Stimulated activated CD8-positive, alpha-beta memory T cell treated with anti-CD3 and anti-CD28 coated beads, Interleukin-12 subunit alpha, Interleukin-12 subunit beta, amount 100 ng/mL, for 24 hours (primary cell): ENCODE results near the gene VDAC2.

Source experiments
- DNase-seq: peaks from one replicate; pipeline ENCODE4 v3.0.0-alpha.2; 2020; ENCODE audit errors: extremely low read depth

Gene VDAC2

DNA sequence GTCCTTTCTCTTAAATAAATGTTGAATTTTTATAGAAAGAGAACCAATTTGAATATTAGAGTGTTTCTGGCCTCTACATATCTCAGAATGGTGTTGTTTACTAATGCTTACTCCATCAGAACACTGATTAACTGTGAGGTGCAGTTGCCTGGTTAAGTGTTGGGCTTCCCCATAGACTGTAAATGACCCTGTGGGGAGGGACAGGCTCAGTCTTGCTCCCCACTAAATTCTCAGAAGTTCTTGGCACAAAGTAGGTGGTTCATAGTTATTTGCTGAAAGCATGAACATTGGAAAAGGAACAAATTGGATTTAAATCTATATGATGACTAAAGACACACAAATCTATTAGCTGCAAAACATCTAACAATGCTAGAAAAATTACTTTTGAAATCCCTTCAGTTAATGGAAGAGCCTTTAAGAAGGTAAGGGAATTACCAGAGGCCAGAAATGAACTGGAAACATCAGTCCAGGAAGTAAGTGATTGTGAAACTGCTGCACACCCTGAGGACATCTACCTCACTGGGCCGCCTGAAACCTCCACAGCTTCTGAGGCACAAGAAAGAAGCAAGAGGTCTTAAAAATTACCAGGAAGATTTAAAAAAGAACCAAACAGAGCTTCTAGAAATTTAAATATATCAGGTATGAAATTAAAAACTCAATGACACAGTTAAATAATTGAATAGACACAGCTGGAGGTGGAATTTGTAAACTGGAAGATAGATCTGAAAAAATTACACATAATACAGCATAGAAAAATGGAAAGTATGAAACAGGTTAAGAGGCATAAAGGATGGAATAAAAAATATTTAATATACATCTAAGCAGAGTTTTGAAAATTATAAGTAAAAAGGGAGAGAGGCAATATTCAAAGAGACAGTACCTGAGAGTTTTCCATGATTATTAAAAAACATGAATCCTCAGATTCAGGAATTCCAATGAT lies 43.0 kb downstream of the VDAC2 start:
- no peak for DNase-seq

GRCh38 chr10:75254739-75255138 lies 44.1 kb downstream of the VDAC2 start:
- DNase-seq: no peak

GRCh38 chr10:75260990-75261389 lies 50.4 kb downstream of the VDAC2 start:
- no peak for DNase-seq

DNA sequence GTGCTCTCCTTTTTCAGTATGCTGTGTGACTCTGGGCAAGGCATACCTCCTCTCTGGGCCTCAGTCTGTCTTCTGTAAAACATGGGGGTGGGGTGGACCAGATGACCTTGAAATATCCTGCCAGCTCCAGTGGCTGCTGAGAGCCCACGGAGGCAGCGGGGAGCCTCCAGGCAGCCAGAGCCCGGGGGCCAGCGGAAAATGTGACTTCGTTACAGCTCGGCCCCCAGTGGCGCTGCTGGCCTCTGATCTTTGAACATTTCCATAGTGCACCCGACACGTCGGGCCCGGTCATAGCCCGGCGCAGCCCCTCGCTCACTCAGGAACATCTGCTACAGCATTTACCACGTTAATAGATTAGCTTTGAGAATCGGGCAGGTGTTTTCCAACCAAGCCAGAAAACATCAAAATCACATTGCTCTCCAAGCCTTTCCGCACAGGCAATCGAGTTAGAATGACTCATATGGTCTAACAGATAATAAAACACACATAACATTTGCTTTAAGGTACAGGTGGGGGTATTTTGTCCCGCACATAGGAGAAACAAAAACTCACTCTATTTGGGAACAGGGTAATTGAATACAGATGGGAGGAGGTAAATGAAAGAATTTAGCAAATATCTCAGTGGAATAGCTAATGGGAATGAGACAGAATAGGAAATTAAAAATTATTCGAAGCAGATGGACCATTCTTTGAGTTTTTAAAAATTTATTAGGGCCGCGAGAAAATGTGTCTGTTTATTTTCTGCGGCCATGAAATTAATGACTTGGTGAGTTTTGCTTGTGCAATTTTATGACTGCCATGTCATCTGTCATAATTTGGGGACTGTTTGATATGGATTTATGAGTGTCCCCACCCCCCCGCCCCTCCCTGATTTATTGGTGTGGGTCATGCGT lies 51.5 kb downstream of the VDAC2 start:
- no peak for DNase-seq

GRCh38 chr10:75263806-75264205 lies 53.2 kb downstream of the VDAC2 start:
- DNase-seq: no peak

DNA sequence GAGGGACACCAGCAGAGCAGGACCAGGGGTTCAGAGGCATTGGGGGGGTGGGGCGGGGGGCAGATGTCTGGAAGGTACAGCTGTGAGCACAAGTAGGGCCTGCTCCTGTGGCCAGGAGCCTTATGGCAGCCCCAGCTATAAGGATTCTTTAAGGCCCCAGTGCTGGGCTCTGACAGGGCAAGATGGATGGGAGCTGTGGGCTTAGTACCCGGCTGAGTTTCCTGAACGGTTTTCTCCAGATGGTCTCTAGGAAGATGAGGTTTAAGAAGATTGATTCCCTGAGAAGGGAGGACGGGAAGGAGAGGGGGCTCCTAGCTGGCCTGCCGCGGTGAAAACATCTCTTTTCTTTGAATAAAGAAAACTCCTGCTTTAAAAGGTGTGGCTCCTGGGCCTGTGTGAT lies 55.3 kb downstream of the VDAC2 start:
- DNase-seq: no peak

GRCh38 chr10:75266945-75267344 lies 56.3 kb downstream of the VDAC2 start:
- DNase-seq: no peak

- DNase-seq: no peak
Measured at GRCh38 chr10:75269605-75270004, 59.0 kb downstream of the VDAC2 start.

- no peak for DNase-seq
Measured at GRCh38 chr10:75272094-75272493, 61.5 kb downstream of the VDAC2 start.

DNA sequence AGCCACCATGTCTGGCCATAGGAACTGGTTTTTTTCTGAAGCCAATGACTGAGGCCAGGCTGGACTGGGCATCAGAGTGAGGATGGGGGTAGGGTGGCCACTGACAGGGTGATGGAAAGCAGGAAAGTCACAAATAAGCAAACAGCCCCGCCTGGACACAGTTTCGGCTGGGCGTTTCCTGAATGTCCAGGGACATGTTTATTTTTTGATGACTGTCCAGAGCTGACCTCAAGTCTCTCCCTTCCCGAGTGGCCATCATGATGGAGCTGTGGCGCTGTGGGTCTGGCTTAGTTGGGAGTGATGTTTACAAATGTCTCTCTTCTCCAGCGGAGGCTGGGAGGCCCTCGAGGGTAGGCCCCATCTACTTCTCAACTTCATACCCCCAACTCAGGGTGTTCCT lies 62.3 kb downstream of the VDAC2 start:
- no peak for DNase-seq

GRCh38 chr10:75276069-75276872 lies 65.7 kb downstream of the VDAC2 start:
- no peak for DNase-seq

DNA sequence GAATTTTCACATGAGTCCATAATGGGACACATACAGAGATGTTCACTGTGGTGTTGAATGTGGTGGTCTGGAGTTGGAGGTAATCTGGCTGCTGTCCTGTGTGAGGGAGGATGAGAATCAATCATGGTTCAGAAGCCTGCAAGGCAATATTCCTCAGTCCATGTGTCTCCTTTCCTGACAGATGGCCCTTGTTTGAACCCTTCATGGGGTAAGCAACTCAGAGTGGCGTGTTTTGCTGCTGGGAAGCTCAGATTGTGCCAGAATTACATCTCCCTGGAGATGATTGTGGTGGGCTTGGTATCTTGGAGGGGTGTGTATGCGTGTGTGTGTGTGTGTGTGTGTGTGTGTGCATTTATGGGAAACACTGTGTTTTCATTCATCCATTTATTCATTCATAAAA lies 69.6 kb downstream of the VDAC2 start:
- DNase-seq: no peak
